Hippocampal formation (tissue), 2 donors: Measurements from ENCODE around the gene HES3.
"Not testable (repeated sequence)": the region's sequence is repeated elsewhere in the genome, so short reads cannot be mapped to it uniquely, and the experiment has no call there.

Experiments used
- DNase-seq, 2 donors: peaks; one replicate each; lab custom pipeline; 2025; lab: John Stamatoyannopoulos, UW

Gene HES3

GRCh38 chr1:6219641-6220040 lies 24.3 kb upstream of the HES3 start:
- DNase-seq = not testable (repeated sequence)

GRCh38 chr1:6220236-6220635 lies 23.7 kb upstream of the HES3 start:
- DNase-seq = no peak

DNA sequence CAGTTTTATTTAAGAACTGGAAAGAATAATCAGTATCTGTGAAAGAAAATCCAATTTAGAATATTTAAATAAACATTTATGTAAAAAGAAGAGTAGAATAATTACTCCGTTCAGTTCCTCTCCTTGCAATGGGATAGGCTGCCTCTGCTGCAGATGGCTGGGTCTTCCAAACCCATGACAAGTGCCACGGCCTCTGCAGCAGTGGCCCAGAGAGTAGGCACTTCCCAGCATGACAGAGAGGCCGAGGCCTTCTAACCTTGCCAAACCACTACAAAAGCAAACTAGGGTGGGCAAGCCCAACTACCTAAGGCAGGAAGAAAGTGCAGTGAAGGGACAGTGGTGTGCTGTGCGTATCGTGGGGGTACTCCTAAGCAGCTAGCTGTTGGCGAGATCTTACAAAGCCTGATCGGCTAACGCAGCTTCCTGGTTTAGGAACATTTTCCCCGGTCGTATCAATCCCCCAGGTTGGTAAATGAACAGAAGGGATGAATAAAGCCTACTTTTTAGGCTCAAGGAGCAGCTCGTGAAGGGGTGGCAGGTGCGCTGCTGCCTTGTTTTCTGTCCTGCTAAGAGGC lies 22.7 kb upstream of the HES3 start:
- no peak for DNase-seq

DNA sequence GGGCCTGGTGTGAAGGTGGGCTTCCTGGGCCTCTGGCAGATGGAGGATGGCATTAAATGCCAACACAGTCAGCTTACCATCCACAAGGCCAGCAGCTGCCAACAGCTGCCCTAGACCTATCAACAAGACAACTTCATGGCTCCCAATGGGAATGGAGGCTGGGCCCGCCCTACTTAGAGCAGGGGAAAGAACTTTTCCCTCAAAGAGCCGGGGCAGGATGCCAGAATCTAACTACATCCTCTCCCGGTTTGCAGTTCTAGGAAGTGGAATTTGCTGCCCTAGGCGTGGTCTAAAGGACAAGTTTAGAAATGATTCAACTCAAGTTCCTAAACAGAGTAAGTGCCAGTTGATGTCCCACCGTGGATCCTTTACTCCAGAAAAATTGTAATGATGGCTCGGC lies 21.3 kb upstream of the HES3 start:
- DNase-seq = no peak

- no peak for DNase-seq
Observed at GRCh38 chr1:6223617-6224016, 20.4 kb upstream of the HES3 start.

GRCh38 chr1:6224718-6225117 lies 19.3 kb upstream of the HES3 start:
- DNase-seq = no peak

DNA sequence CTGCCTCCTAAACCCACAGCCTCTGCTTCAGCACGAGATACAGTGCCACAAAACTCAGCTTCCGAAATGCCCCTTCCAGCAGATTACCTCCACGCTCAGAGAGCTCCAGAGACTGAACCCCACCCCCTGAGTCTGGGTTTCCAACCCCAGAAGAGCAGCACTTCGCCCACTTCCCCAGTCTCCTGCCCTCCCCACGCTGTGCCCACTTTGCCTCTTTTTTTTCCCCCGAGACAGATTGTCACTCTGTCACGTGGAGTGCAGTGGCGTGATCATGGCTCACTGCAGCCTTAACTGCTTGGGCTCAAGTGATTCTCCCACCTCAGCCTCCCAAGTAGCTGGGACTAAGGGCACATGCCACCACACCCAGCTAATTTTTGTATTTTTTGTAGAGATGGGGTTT lies 18.3 kb upstream of the HES3 start:
- no peak for DNase-seq

DNA sequence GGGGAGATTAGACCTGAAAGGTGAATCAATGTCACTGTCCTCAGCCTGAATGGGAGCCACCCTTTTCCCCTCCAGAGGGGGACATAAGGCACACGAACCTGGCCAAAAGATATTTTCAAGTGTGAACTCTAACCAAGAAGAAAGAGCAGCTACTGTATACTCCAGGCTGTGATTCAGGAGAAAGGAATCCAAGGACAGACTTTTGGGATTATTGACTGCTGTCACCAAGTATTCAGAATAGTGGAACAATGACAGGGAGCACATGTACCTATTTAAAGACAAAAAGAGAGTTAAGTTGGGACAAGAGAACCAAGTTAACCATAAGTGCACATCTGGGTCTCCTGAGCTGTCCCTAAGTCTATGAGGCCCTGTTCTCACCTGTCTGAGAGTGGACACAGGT lies 10.6 kb upstream of the HES3 start:
- DNase-seq = no peak

GRCh38 chr1:6234502-6235295 lies 9.3 kb upstream of the HES3 start:
- no peak for DNase-seq

DNA sequence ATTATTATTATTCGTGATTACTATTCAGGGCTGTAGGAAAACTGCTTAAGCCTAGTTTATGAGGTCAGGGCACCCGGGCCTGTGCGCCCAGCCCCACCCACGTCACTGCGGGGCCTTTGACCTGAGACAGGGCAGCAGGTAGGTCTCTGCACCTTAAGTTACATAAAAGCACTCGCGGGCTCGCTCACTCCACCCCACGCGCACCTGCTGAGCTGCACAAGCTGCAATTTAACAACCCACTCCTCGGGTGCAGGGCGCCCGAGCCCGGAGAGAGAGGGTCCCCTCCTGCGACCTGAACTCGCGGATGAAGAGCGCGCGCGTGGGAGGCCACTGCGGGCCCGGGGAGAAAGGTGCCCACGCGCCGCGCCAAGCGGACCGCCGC lies 8.7 kb upstream of the HES3 start:
- no peak for DNase-seq

- DNase-seq = no peak
Observed at GRCh38 chr1:6237093-6237492, 6.9 kb upstream of the HES3 start.

GRCh38 chr1:6239213-6239752 lies 4.7 kb upstream of the HES3 start:
- DNase-seq = no peak

DNA sequence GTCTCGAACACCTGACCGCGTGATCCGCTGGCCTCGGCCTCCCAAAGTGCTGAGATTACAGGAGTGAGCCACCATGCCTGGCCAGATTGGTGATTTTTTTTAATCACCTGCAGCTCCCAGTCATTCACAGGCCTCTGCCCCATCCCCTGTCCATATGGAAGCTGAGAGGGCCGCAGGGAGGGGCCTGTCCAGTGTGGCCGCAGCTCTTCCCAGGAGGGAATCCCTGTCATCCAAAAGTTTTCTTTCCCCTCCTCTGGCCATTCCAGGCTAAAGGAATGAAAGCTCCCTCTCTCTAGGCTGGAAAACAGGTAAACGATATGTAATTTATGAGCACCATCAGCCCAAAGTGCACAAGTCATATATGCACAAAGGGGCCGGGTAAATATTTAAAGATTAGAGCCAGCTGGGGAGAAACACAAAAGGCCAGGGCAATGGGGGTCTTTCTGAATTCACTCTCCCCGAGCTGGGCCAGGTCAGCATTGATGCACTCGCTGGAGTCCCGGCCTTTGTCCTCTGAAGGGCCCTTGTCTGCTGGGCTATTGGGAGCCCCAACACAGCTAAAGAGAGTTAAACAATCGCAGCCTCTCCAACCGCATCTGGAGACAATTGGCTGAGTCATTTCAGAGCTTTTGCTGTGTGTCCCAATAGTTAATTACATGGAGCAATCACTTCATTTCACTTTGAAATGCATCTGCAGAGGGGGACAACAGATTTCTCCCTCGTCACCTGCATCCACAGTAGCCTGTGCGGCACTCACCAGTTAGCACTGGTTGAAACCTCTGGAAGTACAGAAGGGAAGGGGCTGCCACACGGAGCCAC lies 3.8 kb upstream of the HES3 start:
- no peak for DNase-seq

DNA sequence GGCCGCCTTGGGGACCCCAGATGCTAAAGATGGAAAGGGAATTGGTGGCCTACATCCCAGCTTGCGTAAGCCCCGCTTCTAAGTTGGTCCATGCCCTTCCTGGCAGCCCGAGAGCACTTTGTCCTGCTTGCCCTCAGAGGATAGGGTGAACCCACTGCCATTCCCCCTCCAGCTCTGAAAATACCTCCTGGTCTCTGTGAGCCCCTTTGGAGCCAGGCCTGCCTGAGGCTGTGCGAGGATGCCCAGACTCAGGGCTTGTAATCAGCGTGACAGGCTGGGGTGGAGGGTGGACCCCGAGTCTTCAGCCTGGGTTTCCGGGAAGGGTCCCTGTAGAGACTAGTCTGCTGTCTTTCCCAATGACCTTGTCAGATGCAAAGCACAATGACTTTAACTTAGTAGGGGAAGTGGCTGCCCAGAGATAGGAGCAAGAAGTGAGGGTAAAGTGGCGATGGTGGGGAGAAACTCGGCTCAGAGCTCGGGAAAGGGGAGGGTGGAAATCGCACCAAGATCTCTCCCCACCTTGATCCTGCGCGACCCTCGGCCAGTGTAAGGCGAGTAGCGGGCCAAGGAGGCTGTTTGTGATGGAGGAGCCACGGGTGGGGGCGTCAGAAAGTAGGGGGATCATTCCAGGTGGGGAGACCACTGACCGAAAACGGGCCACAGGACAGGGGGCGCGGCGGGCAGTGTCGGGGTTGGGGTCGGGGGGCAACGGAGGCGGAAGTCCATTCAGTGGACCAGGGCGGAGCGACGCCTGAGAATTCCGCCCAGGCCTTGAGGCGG lies 2.7 kb upstream of the HES3 start:
- no peak for DNase-seq

DNA sequence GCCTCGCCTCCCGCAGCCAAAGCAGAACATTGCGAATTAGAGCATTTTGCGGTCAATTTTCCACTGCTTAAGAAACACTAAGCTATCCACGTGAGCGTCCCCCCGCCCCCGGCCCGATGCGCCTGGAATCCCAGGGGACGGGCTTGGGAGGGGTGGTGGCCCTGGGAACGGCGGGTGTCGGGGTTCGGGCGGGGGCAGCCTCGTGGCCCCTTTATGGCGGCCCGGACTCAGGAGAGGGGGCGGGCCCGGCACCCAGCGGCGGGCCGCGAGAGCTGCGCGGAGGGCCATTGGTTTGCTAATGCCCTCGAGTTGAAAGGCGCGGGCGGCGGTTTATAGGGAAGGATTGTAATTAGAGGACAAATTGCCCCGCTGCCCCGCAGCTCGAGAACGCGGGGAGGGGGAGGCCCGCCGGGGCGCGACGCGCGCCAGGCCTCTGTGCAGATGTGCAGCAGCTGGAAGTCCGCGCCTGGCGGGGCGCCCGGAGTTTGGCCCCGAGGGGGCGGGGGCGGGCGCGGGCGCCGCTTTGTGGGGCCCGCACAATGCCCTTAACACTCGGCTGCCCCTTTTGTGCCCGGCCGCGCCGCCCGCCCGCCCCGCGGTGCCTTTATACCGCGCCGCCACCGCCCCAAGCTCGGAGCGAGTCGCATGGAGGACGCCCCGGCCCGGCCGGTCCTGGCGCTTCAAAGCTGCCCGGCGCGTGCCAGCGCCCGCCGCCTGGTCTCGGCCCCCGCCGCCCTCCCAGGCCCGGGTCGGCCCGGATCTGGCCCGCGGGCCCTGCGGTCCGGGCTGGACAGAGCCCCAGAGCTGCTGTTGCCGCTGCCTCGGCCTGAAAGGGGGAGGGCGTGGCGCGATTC lies 1.9 kb upstream of the HES3 start:
- no peak for DNase-seq

GRCh38 chr1:6243053-6243834 lies 735 bp upstream of the HES3 start:
- DNase-seq = no peak

DNA sequence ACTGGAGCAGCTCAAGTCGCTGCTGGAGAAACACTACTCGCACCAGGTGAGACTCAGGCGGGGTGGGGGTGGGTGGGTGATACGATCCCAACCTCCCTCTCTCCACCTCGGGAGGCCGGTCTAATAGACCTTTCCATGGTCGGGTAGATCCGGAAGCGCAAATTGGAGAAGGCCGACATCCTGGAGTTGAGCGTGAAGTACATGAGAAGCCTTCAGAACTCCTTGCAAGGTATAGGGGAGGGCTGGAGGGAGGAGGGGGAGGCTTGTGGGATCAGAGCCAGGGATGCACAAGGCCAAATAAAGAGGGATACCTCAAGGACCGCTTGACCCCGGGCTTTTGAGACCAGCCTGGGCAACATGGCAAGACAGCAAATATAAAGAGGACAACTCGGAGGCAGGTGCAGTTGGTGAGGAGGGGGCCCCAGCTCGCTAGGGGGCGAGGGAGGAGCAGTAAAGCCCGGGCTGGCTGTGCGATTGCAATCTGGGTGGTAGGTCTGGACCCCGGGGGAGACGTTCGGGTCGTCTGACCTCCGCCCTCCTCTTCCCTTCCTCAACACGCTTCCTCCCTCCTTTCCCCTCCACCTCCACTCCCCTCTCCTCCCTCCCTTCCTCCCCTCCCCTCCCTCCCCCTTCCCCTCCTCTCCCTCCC lies 546 bp downstream of the HES3 start:
- DNase-seq = no peak

DNA sequence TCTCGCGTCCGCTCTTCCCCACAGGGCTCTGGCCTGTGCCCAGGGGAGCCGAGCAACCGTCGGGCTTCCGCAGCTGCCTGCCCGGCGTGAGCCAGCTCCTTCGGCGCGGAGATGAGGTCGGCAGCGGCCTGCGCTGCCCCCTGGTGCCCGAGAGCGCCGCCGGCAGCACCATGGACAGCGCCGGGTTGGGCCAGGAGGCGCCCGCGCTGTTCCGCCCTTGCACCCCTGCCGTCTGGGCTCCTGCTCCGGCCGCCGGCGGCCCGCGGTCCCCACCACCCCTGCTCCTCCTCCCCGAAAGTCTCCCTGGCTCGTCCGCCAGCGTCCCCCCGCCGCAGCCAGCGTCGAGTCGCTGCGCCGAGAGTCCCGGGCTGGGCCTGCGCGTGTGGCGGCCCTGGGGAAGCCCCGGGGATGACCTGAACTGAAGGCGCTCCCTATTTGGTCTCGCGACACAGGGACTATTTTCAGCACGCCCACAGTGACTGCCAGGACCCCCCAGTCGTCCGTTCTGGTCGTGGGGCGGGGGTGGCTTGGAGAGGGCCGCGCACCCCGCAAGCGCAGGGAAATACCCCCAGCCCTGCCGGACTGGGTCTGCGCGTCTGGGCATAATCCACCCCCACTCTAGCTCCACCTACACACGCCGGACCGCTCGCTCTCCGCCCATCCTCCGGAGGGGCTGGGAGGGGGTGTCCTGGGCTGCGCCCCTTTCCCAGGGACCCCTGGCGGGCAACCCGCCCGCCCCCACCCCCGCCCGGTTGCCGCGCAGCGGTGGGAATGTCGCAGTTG lies 1.3 kb downstream of the HES3 start:
- DNase-seq = peak; percentile 37 to 48
